Adipose tissue (tissue), 3 donors: ENCODE data around the gene CEP104. TPM values are rescaled to one million over a fixed set of nuclear protein-coding genes. Genes with fewer than 3 reads are reported as not detected.

ENCODE experiments used
- H3K27ac ChIP-seq: one replicate; pipeline ENCODE4 v1.5.1; 2013; ENCODE audit warnings: low read depth, low read length
- WGBS, 3 donors: extraction: QIAGEN DNeasy Blood & Tissue Kit; methylation state at CpG; one replicate each; pipeline ENCODE4 v1.1.7; 2013; 5-methylcytosine and 5-hydroxymethylcytosine counted together
- polyA plus RNA-seq, 3 donors: library from polyadenylated mRNA; stranded (reverse); fragments of 200-250 nt; gene quantifications; one replicate each; pipeline ENCODE4 v1.2.3, GENCODE V29; 2013
- donor health status: healthy with polysubstance abuse.
- donor health status: Bipolar disorder and iron deficiency.
- donor health status: healthy.

CEP104 gene
- polyA plus RNA-seq, 3 donors = 7.4 to 10.3 (median 8.5) TPM

DNA sequence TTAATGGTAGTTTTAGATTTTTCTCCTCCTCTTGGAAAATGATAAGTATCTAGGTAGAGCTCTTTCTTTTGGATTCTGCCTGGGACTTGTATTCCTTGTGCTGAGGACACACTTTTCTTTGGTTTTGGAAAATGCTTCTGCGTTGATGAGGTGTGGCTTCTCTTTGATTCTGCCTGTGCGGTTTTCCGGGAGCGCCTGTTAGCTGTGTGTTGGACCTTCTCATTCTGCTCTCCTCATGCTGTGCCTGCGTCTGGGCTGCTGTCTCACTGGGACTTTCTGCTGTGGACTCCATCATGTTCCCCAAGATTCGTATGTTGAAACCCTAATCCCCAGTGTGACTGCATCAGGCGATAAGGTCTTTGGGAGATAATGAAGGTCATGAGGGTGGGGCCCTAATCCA, 22.1 kb upstream of the CEP104 start:
- WGBS, 3 donors = 97 to 99% (median 98%) methylated on average over 7 of the region's 7 CpGs
- no peak overlapping the region for H3K27ac ChIP-seq

DNA sequence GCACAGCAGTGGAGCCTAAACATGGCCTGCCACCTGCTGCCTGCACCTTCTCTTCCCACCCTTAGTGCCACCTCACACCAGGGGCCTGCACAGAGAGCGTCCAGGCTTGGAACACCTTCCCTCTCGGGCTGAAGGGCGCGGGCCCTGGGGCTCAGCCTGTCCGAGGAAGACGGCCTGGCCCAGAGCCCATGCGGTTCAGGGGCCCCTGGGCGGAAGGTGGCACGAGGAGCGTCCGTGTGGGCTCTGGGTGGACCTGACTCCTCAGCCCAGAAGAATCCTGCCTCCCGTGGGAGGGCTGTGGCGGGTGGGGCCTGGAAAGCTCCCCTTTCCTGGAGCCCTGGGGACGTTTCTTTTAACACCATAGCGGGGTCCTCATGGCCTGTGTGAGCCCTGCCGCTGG, 19.7 kb upstream of the CEP104 start:
- 92 to 96% (median 93%) methylated on average over 16 of the region's 16 CpGs for WGBS, 3 donors
- no peak overlapping the region for H3K27ac ChIP-seq

DNA sequence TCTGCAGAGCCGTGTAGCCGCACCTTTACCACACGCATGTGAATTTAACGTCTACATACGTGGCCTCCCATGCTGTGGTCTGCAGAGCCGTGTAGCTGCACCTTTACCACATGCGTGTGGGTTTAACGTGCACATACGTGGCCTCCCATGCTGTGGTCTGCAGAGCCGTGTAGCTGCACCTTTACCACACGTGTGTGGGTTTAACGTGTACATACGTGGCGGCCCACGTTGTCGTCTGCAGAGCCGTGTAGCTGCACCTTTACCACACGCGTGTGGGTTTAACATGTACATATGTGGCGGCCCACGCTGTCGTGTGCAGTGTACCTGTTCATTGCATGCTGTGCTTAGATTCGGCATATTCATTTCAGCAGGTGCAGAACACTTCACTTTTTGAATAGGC, 17.7 kb upstream of the CEP104 start:
- no peak overlapping the region for H3K27ac ChIP-seq
- 93 to 95% (median 95%) methylated on average over 23 of the region's 23 CpGs for WGBS, 3 donors

DNA sequence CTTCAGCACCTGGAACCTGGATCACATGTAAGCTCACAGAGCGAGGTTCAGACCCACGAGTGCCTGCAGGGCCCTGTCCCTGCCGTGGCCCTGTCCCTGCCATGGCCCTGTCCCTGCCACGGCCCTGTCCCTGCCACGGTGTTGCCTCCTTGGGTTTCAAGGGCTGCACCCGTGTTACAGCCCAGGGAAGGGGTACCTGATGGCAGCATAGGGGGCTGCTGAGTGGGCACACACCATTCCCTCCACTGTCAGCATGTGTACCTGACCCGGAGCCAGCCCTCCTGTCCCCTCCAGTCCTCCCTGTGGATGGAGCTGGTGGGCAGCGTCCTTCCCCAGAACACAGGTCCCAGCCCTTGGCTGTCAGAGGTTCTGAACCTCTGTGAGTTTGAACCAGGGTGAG, 15.5 kb upstream of the CEP104 start:
- H3K27ac ChIP-seq = no peak overlapping the region
- WGBS, 3 donors = 86 to 93% (median 91%) methylated on average over 7 to 8 of the region's 8 CpGs

DNA sequence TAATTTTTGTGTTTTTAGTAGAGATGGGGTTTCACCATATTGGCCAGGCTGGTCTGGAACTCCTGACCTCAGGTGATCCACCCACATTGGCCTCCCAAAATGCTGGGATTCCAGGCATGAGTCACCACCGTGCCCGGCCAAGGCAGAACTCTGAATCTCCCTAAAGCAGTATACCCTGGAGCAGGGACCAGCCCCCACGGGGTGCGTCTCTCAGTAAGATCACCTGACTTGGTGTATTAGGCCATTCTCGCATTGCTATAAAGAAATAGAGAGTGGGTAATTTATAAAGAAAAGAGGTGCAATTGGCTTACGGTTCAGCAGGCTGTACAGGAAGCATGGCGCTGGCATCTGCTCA, 14.4 kb upstream of the CEP104 start:
- no peak overlapping the region for H3K27ac ChIP-seq
- 94 to 97% (median 94%) methylated on average over 7 of the region's 7 CpGs for WGBS, 3 donors

DNA sequence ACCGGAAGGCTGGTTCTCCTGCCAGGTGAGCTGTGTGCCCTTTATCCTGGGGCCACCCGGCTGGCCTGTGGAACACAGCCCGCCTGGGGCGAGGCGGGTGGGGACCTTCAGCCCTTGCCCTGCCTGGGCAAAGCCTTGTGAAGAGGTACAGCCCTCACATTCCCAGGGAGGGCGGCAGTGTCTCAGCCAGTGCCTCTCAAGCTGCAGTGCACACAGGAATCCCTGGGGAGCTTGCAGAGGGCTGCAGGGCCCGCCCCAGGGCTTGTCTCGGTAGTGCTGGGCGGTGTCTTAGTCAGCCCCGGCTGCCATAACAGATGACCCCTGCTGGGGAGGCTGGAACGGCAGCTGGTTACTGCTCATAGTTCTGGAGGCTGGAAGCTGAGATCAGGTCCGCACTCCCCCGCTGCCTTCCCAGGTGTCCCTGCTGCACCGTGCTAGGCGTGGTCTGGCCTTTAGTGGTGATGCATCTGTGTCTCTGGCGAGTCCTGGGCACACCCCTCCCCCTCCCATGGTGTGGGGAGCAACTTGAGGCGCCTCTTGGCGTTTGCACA, 12.8 kb upstream of the CEP104 start:
- 82 to 88% (median 82%) methylated on average over 18 of the region's 18 CpGs for WGBS, 3 donors
- H3K27ac ChIP-seq = no peak overlapping the region

DNA sequence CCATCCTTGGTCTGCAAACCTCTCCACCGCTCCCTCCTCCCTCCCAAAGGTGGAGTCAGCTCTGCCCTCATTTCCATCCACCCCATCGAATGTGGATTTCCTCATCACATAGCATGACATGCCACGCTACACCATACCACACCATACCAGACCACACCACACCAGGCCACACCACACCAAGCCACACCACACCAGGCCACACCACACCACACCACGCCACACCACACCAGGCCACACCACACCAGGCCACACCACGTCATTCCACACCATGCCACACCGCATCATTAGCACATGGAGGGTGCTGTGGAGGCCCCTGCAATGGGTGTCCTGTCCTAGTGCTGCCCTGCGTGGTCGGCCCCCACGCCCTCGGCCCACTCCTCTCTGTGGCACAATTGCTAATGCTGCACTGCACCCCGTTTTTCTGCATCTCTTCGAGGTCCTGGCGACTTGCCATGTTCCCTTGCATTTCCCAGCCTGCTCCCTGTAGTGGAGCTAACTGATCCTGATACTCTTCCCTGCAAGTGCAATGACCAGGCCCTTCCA, 11.5 kb upstream of the CEP104 start:
- 73 to 88% (median 82%) methylated on average over 13 of the region's 13 CpGs for WGBS, 3 donors
- H3K27ac ChIP-seq = no peak overlapping the region

DNA sequence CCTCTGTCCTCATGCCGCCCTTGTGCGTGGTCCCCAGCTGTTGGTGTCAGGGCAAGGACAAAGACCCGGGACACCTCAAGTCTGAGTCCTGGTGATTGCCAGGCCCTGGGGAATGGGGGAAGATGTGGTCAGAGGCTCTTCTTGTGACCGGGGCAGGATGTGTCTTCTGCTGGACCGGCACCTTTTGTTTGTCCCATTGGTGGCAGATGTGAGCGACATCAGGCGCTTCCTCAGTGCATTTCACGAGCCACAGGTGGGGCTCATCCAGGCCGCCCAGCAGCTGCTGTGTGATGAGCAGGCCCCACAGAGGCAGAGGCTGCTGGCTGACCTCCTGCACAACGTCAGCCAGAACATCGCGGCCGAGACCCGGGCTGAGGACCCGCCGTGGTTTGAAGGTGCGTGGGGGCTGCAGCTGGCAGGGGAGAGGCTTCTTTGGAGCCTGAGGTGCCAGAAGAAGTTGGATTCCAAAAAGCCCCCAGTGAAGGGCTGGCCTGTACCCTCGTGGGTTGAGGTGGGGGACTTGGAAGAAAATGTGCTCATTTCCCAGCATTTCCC, 8.7 kb upstream of the CEP104 start:
- 78 to 86% (median 80%) methylated on average over 17 to 18 of the region's 18 CpGs for WGBS, 3 donors
- no peak overlapping the region for H3K27ac ChIP-seq

DNA sequence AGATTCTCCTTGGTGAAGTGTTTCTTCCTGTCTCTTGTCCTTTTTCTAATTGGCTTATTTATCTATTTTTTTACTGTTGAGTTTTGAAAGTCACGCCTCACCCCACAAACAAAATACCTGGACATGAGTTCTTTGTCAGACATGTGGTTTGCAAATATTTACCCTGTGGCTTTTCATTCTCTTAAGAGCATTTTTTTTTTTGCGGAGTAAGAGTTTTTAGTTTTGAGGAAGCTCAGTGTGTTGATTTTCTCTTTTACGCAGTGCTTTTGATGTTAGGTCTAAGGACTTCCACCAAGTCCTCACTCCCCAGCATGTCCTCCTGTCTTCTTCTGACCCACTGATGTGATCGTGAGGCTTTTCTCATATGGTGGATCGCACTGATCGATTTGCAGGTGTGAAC, 7.9 kb upstream of the CEP104 start:
- WGBS, 3 donors = 84 to 94% (median 87%) methylated on average over 6 of the region's 6 CpGs
- H3K27ac ChIP-seq = no peak overlapping the region

DNA sequence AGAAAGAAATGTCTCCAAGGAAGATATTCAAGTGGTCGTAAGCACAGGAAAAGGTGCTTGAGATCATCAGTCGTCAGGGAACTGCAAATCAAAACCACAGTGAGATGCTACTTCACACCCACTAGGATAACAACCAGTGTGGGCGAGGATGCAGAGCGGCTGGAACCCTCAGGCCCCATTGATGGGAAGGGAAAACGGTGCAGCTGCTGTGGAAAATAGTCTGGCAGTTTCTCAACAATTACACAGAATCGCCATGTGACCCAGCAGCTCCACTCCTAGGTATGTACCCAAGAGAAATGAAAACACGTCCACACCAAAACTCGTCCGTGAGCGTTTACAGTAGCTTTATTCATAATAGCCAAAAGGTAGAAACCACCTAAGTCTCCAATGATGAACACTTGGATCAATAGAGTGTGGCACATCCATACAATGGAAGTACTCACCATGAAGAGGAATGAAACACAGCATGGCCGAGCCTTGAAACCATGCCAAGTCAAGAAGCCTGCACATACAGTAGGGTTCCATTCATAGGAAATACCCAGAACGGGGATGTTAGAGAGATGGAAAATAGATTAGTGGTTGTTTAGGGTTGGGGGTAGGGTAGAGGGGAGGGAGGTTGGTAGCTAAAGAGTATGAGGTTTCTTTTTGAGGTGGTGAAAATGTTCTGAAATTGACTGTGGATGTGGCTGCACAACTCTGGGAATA, 6.4 kb upstream of the CEP104 start:
- no peak overlapping the region for H3K27ac ChIP-seq
- WGBS, 3 donors = 83 to 87% (median 84%) methylated on average over 12 of the region's 12 CpGs

DNA sequence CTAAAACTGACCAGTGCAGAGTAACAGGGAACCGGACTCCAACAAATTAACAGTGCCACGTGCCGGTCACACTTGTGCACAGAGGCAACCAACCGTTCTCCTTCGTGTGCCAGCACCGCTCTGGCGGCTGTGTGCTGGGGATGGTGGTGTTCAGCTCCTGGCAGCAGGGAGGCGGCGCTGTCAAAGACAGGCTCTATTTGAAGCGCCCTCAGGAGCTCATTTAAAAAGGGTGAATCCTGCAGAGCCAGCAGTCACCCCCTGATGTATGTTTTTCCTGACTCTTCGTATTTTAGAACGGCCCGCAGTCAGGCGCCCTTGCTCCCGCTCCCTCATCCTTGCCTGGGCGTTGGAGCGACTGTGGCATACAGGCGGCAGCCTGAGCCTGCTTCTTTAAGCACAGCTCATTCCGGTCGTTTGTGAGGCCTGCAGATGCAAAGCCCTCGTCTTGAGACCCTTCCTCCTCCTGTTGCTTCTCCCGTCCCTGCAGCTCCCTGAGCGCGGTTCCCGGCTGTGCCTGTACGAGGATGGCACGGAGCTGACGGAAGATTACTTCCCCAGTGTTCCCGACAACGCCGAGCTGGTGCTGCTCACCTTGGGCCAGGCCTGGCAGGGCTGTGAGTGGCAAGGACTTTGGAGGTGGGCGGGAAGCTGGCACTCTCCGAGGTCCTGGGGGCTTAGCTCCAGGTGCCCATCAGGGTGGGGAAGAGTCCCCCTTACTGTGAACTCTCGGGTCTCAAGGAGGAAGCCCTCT, 1.4 kb upstream of the CEP104 start:
- H3K27ac ChIP-seq = no peak overlapping the region
- WGBS, 3 donors = 53 to 75% (median 72%) methylated on average over 33 to 34 of the region's 34 CpGs

DNA sequence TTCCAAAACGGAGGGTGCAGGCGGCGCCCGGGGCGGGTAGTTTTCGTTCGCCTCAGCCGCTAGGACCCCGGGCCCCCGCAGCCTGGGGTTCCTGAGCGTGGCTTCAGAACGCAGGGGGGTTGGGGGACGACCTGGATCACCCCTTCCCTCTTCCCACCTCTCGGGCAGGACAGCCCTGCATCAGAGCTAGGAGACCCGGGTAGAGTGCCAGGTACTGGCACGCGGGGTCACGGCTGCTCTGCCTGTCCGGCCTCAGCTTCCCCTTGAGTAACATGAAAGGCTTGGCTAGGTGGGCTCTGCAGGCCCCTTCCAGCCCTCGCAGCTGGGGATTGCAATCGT, 749 bp upstream of the CEP104 start:
- 4 to 7% (median 6%) methylated on average over 20 to 21 of the region's 21 CpGs for WGBS, 3 donors
- H3K27ac ChIP-seq = no peak overlapping the region

DNA sequence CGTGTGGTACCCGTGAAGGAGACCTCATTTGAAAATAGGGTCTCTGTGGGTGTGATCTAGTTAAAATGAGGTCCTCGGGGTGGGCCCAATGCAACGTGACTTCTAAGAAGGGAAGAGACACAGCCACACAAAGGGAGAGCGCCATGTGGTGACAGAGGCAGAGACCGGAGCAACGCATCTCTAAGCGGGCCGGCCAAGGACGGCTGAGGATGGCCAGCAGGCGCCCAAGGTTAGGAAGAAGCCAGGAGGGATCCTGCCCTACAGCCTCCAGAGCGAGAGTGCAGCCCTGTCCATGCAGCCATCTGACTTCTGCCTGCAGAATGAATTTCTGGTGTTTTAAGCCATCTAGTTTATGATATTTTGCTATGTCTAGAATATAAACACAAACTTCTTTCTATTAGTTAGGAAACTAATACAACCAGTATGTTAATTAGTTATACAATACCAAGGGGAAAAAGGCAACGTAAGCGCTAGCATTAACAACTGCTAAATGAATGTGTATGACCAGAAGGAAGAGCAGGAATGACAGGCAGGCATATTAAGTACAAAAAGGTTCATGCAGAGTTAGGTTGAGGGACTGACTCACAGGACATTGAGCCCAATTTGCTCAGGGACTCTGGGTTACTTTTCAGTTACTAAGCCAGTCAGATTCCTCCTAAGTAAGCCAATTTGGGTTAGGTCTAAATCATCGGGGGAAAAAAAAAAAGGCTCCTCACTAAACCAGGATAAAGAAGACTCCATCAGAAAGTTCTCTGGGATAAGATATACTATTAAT, 4.1 kb downstream of the CEP104 start:
- H3K27ac ChIP-seq = no peak overlapping the region
- 73 to 88% (median 76%) methylated on average over 15 of the region's 15 CpGs for WGBS, 3 donors

DNA sequence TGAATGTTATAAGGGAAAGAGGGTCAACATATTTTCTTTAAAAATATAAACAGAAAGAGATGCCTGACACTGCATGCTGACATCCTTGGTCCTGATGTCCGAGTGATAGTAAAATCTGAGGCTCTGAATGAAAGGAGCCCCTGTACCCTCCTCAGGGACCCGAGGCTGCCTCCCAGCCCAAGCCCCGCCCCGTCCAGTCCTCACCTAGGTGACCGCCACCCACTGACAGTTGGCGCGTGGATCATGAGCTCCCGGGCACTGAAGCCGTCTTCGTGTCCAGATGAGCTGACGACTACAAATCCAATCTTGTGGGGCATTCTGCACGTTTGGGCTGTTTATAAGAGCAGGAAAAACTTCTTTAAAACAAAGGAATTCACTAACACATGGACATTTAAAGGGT, 4.9 kb downstream of the CEP104 start:
- no peak overlapping the region for H3K27ac ChIP-seq
- WGBS, 3 donors = 79 to 90% (median 89%) methylated on average over 12 of the region's 12 CpGs

DNA sequence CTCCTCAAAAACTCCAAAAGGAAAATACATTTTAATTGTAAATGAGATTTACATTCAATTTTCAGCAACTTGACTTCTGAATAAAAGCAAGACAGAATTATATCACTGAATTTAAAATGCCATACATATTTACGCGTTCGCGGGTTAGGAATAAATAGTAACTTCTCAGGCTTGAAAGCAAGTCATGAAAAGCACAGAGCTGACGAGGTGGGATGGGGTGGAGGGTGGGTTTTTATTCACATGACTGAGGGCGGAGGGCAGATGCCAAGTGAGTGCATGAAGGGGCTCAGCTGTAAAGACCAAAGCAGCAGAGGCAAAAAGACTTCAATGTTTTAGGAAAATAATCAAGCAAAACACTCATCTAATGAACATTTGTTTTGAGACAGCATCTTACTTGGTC, 5.7 kb downstream of the CEP104 start:
- WGBS, 3 donors = 94 to 97% (median 94%) methylated on average over 6 of the region's 6 CpGs
- no peak overlapping the region for H3K27ac ChIP-seq

DNA sequence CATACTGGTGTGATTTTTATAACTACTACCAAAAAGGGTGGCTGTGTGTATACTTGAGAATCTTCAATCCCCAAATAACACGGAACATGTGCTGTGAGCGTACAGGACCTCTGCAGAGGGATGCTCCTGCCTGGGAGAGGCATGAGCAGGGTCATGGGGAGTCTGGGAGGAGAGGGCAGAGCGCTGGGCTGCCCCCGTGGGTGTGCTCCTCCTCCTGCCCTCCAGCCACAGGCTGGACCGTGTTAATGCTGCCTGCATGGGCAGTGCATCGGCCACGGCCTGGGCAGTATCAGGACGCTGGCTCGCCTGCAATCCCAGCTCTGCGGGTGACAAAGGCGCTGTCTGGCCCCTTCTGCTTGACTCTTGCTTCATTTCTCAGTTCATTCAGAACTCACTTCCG, 6.2 kb downstream of the CEP104 start:
- WGBS, 3 donors = 88 to 90% (median 90%) methylated on average over 12 of the region's 12 CpGs
- H3K27ac ChIP-seq = no peak overlapping the region

DNA sequence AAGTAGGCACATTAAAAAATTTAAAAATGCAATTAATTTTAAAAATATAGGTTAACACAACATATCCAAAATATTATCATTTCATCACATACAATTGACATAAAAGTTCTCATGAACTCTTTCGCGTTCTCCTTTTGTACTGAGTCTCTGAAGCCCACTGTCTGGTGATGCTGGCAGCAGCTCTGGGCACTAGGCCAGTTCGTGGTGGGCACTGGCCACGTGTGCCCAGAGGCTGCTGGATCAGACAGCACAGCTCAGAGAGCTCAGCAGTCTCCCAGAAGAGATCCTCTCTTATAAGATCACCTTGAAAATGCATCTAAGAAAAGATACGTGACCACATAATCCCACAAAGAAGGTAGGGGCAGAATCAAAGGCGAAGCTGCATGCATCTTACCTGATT, 9.9 kb downstream of the CEP104 start:
- H3K27ac ChIP-seq = no peak overlapping the region
- 80 to 82% (median 82%) methylated on average over 6 of the region's 6 CpGs for WGBS, 3 donors

DNA sequence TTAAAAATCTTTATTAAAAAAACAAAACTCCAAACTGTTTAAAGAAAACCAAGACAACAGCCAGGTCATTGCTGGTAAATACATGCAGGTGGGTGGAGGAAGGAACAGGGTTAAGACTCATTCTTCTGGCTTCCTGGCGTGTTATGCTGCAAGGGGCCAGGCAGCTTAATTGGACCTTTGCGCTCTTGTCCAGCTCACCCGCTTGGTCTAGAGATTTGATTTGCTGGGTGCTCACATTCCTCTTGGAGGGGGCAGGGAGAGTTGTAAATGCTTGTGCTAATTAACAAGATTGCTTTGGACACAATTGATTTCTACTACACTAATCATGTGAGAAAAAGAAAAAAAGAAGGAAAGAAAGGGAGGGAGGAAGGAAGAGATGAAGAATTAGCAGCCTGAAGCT, 10.5 kb downstream of the CEP104 start:
- H3K27ac ChIP-seq = no peak overlapping the region
- 74 to 84% (median 82%) methylated on average over 3 of the region's 3 CpGs for WGBS, 3 donors

DNA sequence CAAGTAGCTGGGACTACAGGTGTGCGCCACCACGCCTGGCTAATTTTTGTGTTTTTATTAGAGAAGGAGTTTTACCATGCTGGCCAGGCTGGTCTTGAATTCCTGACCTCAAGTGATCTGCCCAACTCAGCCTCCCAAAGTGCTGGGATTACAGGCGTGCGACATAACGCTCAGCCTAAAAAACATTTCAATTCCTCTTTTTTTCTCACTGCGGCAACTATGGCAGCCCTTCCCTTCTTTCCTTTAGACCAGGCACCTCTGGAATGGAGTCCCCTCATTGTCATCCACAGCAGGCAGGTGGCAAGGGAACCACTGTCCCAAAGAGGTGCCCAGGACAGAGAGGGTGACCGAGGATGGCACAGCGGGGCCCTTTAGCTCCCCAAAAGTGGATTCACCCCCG, 14.1 kb downstream of the CEP104 start:
- WGBS, 3 donors = 79 to 95% (median 84%) methylated on average over 9 of the region's 9 CpGs
- no peak overlapping the region for H3K27ac ChIP-seq
